Esophagus (tissue), 2 donors: ENCODE data around the gene TELO2. TPM values are rescaled to one million over a fixed set of nuclear protein-coding genes. Genes with fewer than 3 reads are reported as not detected.

Experiments
- H3K27ac ChIP-seq, 2 donors: one replicate each; pipeline ENCODE4 v1.5.1; 2013; ENCODE audit warnings: low read depth in 2 of 2, mild to moderate bottlenecking in 2 of 2, inconsistent platforms in 1 of 2, low read length in 1 of 2, moderate library complexity in 1 of 2
- H3K27me3 ChIP-seq, 2 donors: one replicate each; pipeline ENCODE4 v1.6.1; 2013; ENCODE audit warnings: low read length in 2 of 2, control low read depth in 1 of 2, mild to moderate bottlenecking in 1 of 2; ENCODE audit not compliant: insufficient read depth in 2 of 2, control insufficient read depth in 1 of 2
- H3K36me3 ChIP-seq, 2 donors: one replicate each; pipeline ENCODE4 v1.6.1; 2013; ENCODE audit warnings: low read length in 1 of 2; ENCODE audit not compliant: control insufficient read depth in 2 of 2, insufficient read depth in 2 of 2
- H3K4me1 ChIP-seq, 2 donors: one replicate each; pipeline ENCODE4 v1.6.1; 2013; ENCODE audit warnings: low read length in 1 of 2; ENCODE audit not compliant: control insufficient read depth in 2 of 2, insufficient read depth in 2 of 2
- H3K4me3 ChIP-seq, 2 donors: one replicate each; pipeline ENCODE4 v1.5.1; 2013; ENCODE audit warnings: low read length in 2 of 2, mild to moderate bottlenecking in 2 of 2, low read depth in 1 of 2, moderate library complexity in 1 of 2
- H3K9me3 ChIP-seq, 2 donors: one replicate each; pipeline ENCODE4 v1.6.1; 2013; ENCODE audit warnings: mild to moderate bottlenecking in 2 of 2, low read depth in 1 of 2, low read length in 1 of 2, moderate library complexity in 1 of 2; ENCODE audit not compliant: control insufficient read depth in 2 of 2, insufficient read depth in 1 of 2
- WGBS, 2 donors: extraction: QIAGEN DNeasy Blood & Tissue Kit; methylation state at CpG; one replicate each; pipeline ENCODE4 v1.1.7; 2013; 5-methylcytosine and 5-hydroxymethylcytosine counted together
- polyA plus RNA-seq, 2 donors: library from polyadenylated mRNA; stranded (reverse); fragments of 200-250 nt; gene quantifications; one replicate each; pipeline ENCODE4 v1.2.3, GENCODE V29; 2013
- donor health status: healthy with polysubstance abuse.
- donor health status: Bipolar disorder and iron deficiency.

The TELO2 gene
- polyA plus RNA-seq, 2 donors: 32.6 to 60.8 TPM

DNA sequence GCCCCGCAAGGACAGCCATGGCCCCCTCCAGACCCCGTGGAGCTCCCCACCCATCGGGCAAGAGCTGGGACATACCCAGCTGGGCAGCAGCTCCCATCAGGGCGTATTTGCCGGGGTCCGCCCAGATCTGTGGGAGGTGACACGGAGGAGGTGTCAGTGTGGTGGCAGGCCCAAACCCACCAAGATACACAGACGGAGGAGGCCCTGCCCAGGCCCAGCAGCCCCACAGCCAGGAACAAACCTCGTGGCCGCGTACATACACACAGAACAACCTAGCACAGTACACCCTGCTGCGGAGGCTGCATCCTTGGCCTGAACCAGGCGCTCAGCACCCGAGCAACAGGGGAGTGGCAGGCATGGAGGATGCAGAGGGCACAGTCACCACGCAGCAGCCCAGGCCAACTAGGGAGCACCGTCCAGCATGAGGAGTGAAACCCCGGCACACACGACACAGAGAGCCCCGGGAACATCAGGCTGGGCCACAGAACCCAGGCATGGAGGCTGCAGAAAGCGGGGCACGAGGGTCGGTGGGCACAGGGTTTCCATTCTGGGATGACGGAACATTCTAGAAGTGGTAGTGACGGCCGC is 43.9 kb upstream of the TELO2 start:
- Histone ChIP-seq H3K9me3 (no peaks in the 10 kb centered on the region), H3K36me3 (peaks cover 8 to 68% of the 10 kb centered on the region in 2 donors), H3K4me1 (no peaks in the 10 kb centered on the region), H3K27ac (no peak overlapping the region), H3K4me3 (no peak overlapping the region), H3K27me3 (no peaks in the 10 kb centered on the region)
- 94 to 96% methylated on average over 25 of the region's 25 CpGs for WGBS, 2 donors

- no peaks in the 10 kb centered on the region for H3K9me3 ChIP-seq
- no peak overlapping the region for H3K27ac ChIP-seq
- H3K27me3 ChIP-seq: no peaks in the 10 kb centered on the region
- H3K4me3 ChIP-seq: no peak overlapping the region
- peaks cover 8 to 77% of the 10 kb centered on the region in 2 donors for H3K36me3 ChIP-seq
- H3K4me1 ChIP-seq: no peaks in the 10 kb centered on the region
- 89 to 90% methylated on average over 29 of the region's 29 CpGs for WGBS, 2 donors
Observed at GRCh38 chr16:1450218-1450617, 42.9 kb upstream of the TELO2 start.

- no peak overlapping the region for H3K27ac ChIP-seq
- no peaks in the 10 kb centered on the region for H3K9me3 ChIP-seq
- WGBS, 2 donors: 95 to 96% methylated on average over 21 of the region's 21 CpGs
- H3K27me3 ChIP-seq: no peaks in the 10 kb centered on the region
- no peak overlapping the region for H3K4me3 ChIP-seq
- H3K36me3 ChIP-seq: peaks cover 8 to 82% of the 10 kb centered on the region in 2 donors
- H3K4me1 ChIP-seq: no peaks in the 10 kb centered on the region
Observed at GRCh38 chr16:1450841-1451240, 42.3 kb upstream of the TELO2 start.

- WGBS, 2 donors: 94 to 96% methylated on average over 33 to 34 of the region's 34 CpGs
- Histone ChIP-seq H3K27me3 (no peaks in the 10 kb centered on the region), H3K4me1 (no peaks in the 10 kb centered on the region), H3K9me3 (no peaks in the 10 kb centered on the region), H3K27ac (no peak overlapping the region), H3K4me3 (no peak overlapping the region), H3K36me3 (peaks cover 8 to 78% of the 10 kb centered on the region in 2 donors)
Observed at GRCh38 chr16:1451702-1452392, 41.3 kb upstream of the TELO2 start.

GRCh38 chr16:1452530-1452929 is 40.6 kb upstream of the TELO2 start:
- 93 to 94% methylated on average over 20 of the region's 20 CpGs for WGBS, 2 donors
- Histone ChIP-seq H3K27ac (no peak overlapping the region), H3K4me3 (no peak overlapping the region), H3K36me3 (peaks cover 6 to 78% of the 10 kb centered on the region in 2 donors), H3K9me3 (no peaks in the 10 kb centered on the region), H3K27me3 (no peaks in the 10 kb centered on the region), H3K4me1 (no peaks in the 10 kb centered on the region)

- Histone ChIP-seq H3K9me3 (no peaks in the 10 kb centered on the region), H3K27ac (no peak overlapping the region), H3K27me3 (no peaks in the 10 kb centered on the region), H3K4me1 (no peaks in the 10 kb centered on the region), H3K36me3 (peaks cover 5 to 74% of the 10 kb centered on the region in 2 donors), H3K4me3 (no peak overlapping the region)
- 93 to 94% methylated on average over 19 of the region's 19 CpGs for WGBS, 2 donors
Observed at GRCh38 chr16:1453316-1453715, 39.8 kb upstream of the TELO2 start.

GRCh38 chr16:1454561-1454960 is 38.6 kb upstream of the TELO2 start:
- no peak overlapping the region for H3K27ac ChIP-seq
- no peaks in the 10 kb centered on the region for H3K27me3 ChIP-seq
- H3K4me3 ChIP-seq: no peak overlapping the region
- no peaks in the 10 kb centered on the region for H3K9me3 ChIP-seq
- H3K36me3 ChIP-seq: peaks cover 10 to 65% of the 10 kb centered on the region in 2 donors
- no peaks in the 10 kb centered on the region for H3K4me1 ChIP-seq
- WGBS, 2 donors: 91 to 92% methylated on average over 17 of the region's 17 CpGs

- 93% methylated on average over 41 of the region's 41 CpGs for WGBS, 2 donors
- Histone ChIP-seq H3K4me3 (no peak overlapping the region), H3K4me1 (no peaks in the 10 kb centered on the region), H3K27ac (no peak overlapping the region), H3K36me3 (peaks cover 13 to 65% of the 10 kb centered on the region in 2 donors), H3K27me3 (no peaks in the 10 kb centered on the region), H3K9me3 (no peaks in the 10 kb centered on the region)
Observed at GRCh38 chr16:1455190-1456171, 37.7 kb upstream of the TELO2 start.

- Histone ChIP-seq H3K27me3 (no peaks in the 10 kb centered on the region), H3K27ac (no peak overlapping the region), H3K4me3 (no peak overlapping the region), H3K36me3 (peaks cover 16 to 65% of the 10 kb centered on the region in 2 donors), H3K4me1 (no peaks in the 10 kb centered on the region), H3K9me3 (no peaks in the 10 kb centered on the region)
- 91 to 94% methylated on average over 16 of the region's 16 CpGs for WGBS, 2 donors
Observed at GRCh38 chr16:1456951-1457350, 36.2 kb upstream of the TELO2 start.
